ENCODE measurements around the gene KIAA0825. TPM values are rescaled to one million over a fixed set of nuclear protein-coding genes. Genes with fewer than 3 reads are reported as not detected.

KIAA0825 gene
- total RNA-seq, 2 experiments from 2014 or later = 1.1 to 2.0 TPM

DNA sequence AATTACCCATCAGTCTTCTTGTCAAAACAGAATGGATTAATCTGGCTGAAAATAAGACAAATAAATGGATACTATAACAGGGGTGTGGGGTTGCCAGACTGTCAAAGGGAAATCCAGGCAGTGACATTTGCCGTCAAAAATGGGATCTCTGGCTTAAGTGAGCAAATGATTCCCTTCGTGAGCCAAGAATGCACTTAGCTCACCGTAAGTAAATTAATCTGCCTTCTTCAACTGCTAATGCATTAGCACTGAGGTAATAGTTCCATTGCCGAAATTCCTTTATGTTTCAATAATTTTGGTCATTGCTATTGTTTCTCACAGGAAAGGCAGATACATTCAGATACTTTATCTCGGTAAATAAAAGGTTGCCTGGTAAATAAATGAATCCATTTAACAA is 377.8 kb downstream of the KIAA0825 start:
- Mint-ChIP-seq H3K36me3 (ENCODE audit: low read depth) (no peaks in the 10 kb centered on the region), H3K27me3 (ENCODE audit: low read depth) (no peaks in the 10 kb centered on the region), H3K27ac (no peak overlapping the region), H3K9me3 (ENCODE audit: insufficient read depth) (no peaks in the 10 kb centered on the region), H3K4me3 (no peak overlapping the region), H3K4me1 (ENCODE audit: low read depth) (no peaks in the 10 kb centered on the region)
- CTCF ChIA-PET = no interaction called here
- POLR2A ChIA-PET = no interaction called here
- ATAC-seq (no peak), DNase-seq (no peak)

DNA sequence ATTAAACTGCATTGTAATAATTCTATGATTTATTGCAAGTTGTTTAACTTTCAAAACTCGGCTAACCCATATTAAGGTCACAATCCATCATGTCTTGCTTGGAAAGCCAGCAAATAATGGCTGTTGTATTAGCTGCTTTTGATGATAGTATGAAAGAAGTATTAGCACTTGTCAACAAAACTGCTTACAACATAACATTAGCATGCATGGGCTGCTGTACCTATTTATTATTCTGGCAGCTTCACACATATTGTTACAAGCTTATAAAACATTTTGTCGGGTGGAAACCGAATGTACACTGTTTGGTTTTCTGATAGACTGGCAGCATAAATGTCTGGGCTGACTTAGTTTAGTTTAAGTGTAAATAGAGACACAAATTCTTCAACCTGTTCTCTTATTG is 378.3 kb downstream of the KIAA0825 start:
- CTCF ChIA-PET = no interaction called here
- no peak for ATAC-seq
- no peak overlapping the region for H3K4me3 Mint-ChIP-seq

DNA sequence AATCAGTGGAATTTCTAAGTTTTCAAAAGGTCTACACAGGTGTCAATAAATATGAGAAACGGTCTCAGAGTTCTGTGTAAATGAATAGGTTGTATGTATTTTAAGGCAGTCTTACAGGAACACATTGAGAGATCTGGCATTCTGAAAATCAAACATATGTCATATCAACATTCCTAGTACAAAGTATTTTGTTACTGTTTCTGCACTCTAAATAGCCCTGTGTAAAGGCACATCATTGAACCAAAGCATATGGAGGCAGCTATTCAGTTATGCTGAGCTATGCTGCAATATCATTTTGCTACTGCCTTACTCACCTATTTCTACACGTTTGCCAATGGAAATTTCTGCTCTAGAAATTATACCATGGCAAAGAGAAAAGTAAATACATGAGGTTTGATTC is 379.1 kb downstream of the KIAA0825 start:
- DNase-seq (no peak), ATAC-seq (no peak)
- POLR2A ChIA-PET = no interaction called here
- H3K27me3 Mint-ChIP-seq (ENCODE audit: low read depth) = no peaks in the 10 kb centered on the region
- H3K9me3 Mint-ChIP-seq (ENCODE audit: insufficient read depth) = no peaks in the 10 kb centered on the region
- H3K4me1 Mint-ChIP-seq (ENCODE audit: low read depth) = no peaks in the 10 kb centered on the region
- H3K36me3 Mint-ChIP-seq (ENCODE audit: low read depth) = no peaks in the 10 kb centered on the region
- no peak overlapping the region for H3K4me3 Mint-ChIP-seq
- no peak overlapping the region for H3K27ac Mint-ChIP-seq
- CTCF ChIA-PET = no interaction called here

More for the DNA sequence above, 378.3 kb downstream of the KIAA0825 start:
- H3K9me3 Mint-ChIP-seq (ENCODE audit: insufficient read depth) = no peaks in the 10 kb centered on the region
- DNase-seq = no peak
- H3K4me1 Mint-ChIP-seq (ENCODE audit: low read depth) = no peaks in the 10 kb centered on the region
- H3K27ac Mint-ChIP-seq = no peak overlapping the region
- H3K27me3 Mint-ChIP-seq (ENCODE audit: low read depth) = no peaks in the 10 kb centered on the region
- POLR2A ChIA-PET = no interaction called here
- H3K36me3 Mint-ChIP-seq (ENCODE audit: low read depth) = no peaks in the 10 kb centered on the region

DNA sequence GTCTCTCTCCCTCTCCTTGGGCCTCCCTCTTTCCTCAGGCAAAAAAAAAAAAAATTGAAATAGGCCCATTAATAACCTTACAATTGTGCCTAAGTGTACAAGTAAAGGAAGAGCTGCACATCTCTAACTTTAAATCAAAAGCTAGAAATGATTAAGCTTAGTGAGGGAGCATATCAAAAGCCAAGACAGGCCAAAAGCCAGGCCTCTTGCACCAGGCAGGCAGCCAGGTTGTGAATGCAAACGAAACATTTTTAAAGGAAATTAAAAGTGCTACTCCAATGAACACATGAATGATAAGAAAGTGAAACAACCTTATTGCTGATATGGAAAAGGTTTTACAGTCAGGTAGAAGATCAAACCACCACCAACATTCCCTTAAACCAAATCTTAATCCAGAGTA is 383.4 kb downstream of the KIAA0825 start:
- Mint-ChIP-seq H3K4me1 (ENCODE audit: low read depth) (no peaks in the 10 kb centered on the region), H3K27ac (no peak overlapping the region), H3K36me3 (ENCODE audit: low read depth) (no peaks in the 10 kb centered on the region), H3K9me3 (ENCODE audit: insufficient read depth) (no peaks in the 10 kb centered on the region), H3K27me3 (ENCODE audit: low read depth) (no peaks in the 10 kb centered on the region), H3K4me3 (no peak overlapping the region)
- DNase-seq = no peak
- CTCF ChIA-PET = no interaction called here
- POLR2A ChIA-PET = no interaction called here
- ATAC-seq = no peak

DNA sequence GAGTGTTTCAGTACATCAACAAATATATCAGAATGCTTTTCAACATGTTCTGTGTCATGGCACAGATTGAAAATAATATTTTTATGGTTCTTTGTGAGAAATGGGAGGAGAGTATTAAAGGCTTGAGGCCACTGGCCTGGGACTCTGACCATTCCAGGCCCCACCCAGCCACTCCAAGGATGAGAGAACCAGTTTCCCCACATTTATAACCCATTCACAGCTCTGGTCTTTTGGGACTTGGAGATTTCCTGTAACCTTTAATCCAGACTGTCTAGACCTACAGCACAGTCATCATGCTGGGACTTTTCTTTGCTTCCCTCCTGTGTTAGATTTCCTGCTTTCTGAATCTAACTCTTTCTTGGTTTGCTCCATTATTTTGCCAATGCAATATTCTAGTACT is 389.6 kb downstream of the KIAA0825 start:
- no peak overlapping the region for H3K27ac Mint-ChIP-seq
- no peak for DNase-seq
- H3K4me1 Mint-ChIP-seq (ENCODE audit: low read depth) = no peaks in the 10 kb centered on the region
- POLR2A ChIA-PET = no interaction called here
- H3K36me3 Mint-ChIP-seq (ENCODE audit: low read depth) = no peaks in the 10 kb centered on the region
- no peak for ATAC-seq
- peaks cover 2% of the 10 kb centered on the region for H3K27me3 Mint-ChIP-seq (ENCODE audit: low read depth)
- H3K9me3 Mint-ChIP-seq (ENCODE audit: insufficient read depth) = peaks cover 7% of the 10 kb centered on the region
- no peak overlapping the region for H3K4me3 Mint-ChIP-seq
- CTCF ChIA-PET = no interaction called here

DNA sequence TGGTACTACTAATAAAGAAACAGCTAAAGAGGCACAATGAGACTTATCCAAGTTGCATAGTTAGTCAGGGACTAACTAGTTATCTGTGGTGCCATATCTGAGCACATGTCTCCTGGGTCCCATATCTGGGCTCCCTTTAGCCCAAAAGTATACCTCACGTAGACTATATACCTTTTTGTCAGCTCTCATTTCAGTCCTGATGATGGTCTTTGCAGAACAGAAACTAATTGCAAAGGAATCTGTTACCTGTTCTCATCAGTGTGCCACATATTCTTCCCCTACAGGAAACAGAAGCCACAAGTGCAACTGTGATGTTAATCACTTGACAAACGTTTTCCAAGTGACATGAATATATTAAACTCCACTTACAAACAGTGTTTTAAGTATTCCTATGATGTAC is 395.2 kb downstream of the KIAA0825 start:
- Mint-ChIP-seq H3K27me3 (ENCODE audit: low read depth) (peaks cover 2% of the 10 kb centered on the region), H3K36me3 (ENCODE audit: low read depth) (no peaks in the 10 kb centered on the region), H3K27ac (no peak overlapping the region), H3K4me3 (no peak overlapping the region), H3K9me3 (ENCODE audit: insufficient read depth) (no peaks in the 10 kb centered on the region), H3K4me1 (ENCODE audit: low read depth) (peaks cover 7% of the 10 kb centered on the region)
- ChIA-PET POLR2A (no interaction called here), CTCF (no interaction called here)
- DNase-seq = no peak
- peak; percentile 30 for ATAC-seq

DNA sequence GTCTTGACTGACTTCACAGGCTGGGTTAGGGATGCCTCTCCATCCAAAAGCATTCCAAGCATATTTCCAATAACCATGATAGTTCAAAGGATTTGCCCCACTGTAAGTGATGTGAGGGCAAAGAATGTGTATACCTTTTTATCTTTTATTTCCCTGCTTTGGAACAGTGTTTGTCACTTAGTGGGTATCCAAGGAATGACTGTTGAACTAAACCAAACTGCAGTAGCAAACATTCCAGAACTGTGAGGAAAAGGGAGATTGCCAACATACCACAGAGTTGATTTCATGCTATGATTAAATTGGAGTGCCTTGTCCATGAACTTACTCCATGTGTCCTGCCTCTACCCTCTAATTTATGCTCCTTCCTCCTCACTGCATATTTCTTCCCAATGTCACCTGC is 400.0 kb downstream of the KIAA0825 start:
- no peak for DNase-seq
- no peak overlapping the region for H3K27ac Mint-ChIP-seq
- ATAC-seq = no peak
- peaks cover 6% of the 10 kb centered on the region for H3K4me1 Mint-ChIP-seq (ENCODE audit: low read depth)
- H3K27me3 Mint-ChIP-seq (ENCODE audit: low read depth) = peaks cover 2% of the 10 kb centered on the region
- CTCF ChIA-PET = no interaction called here
- no peaks in the 10 kb centered on the region for H3K36me3 Mint-ChIP-seq (ENCODE audit: low read depth)
- POLR2A ChIA-PET = no interaction called here
- no peak overlapping the region for H3K4me3 Mint-ChIP-seq
- no peaks in the 10 kb centered on the region for H3K9me3 Mint-ChIP-seq (ENCODE audit: insufficient read depth)

DNA sequence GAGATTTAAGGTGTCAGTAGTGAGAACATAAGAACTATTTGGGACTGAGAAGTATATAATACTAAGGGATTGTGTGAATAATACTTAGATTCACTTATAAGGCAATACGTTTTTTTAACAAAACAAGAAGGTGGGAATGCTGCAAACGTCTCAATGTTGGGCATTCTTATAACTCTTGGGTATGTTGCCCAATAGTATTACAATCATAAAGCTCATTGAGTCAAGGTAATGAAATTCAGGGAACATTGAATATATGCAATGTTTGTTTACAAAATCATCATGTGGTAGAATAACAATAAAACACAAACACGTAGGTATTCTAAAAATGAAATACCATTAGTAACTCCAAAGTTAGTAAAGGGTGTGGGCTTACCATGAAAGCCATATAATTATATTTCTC is 400.7 kb downstream of the KIAA0825 start:
- Mint-ChIP-seq H3K4me1 (ENCODE audit: low read depth) (no peaks in the 10 kb centered on the region), H3K27ac (no peak overlapping the region), H3K36me3 (ENCODE audit: low read depth) (no peaks in the 10 kb centered on the region), H3K27me3 (ENCODE audit: low read depth) (peaks cover 2% of the 10 kb centered on the region), H3K4me3 (no peak overlapping the region), H3K9me3 (ENCODE audit: insufficient read depth) (no peaks in the 10 kb centered on the region)
- ATAC-seq = no peak
- DNase-seq = no peak
- CTCF ChIA-PET = no interaction called here
- POLR2A ChIA-PET = no interaction called here

DNA sequence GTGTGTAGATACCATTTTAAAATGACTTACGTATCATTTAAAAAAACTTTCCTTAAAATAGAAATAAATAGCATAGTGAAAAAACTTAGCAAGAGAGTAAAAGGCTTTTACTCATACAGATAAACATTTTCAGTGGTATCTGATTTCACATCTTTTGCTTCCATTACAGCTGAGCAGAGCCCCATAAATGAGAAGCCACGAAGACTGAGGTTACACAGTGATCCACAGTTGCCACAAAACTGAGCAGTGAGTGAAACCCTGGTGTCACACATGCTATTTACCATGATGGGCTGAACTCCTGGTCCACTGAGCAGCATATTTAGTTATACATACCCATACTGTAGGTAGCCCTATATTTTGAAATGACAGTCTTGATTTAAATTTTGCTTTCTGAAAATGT is 401.2 kb downstream of the KIAA0825 start:
- Mint-ChIP-seq H3K27me3 (ENCODE audit: low read depth) (peaks cover 2% of the 10 kb centered on the region), H3K4me3 (no peak overlapping the region), H3K27ac (no peak overlapping the region), H3K36me3 (ENCODE audit: low read depth) (no peaks in the 10 kb centered on the region), H3K4me1 (ENCODE audit: low read depth) (no peaks in the 10 kb centered on the region), H3K9me3 (ENCODE audit: insufficient read depth) (no peaks in the 10 kb centered on the region)
- ChIA-PET POLR2A (no interaction called here), CTCF (no interaction called here)
- DNase-seq = no peak
- ATAC-seq = no peak

DNA sequence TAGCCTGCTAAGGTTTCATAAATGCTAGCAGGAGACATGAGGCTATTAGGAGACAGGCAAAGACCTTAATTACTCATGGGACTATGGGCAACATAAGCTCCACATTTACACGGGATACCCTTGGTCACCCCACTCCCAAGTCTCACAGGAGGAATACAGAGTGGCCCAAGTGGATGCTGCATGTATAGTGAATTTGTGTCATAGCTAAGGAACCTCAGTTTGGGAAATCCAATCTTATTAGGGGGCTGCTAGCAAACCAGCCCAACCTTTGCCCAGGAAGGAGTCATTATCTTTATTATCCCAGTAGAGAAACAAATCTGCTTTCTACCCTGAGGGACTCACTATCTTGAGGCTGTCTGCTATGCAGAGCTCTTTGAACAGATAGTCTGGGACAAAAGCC is 405.9 kb downstream of the KIAA0825 start:
- POLR2A ChIA-PET = no interaction called here
- peaks cover 6% of the 10 kb centered on the region for H3K27me3 Mint-ChIP-seq (ENCODE audit: low read depth)
- ATAC-seq = no peak

DNA sequence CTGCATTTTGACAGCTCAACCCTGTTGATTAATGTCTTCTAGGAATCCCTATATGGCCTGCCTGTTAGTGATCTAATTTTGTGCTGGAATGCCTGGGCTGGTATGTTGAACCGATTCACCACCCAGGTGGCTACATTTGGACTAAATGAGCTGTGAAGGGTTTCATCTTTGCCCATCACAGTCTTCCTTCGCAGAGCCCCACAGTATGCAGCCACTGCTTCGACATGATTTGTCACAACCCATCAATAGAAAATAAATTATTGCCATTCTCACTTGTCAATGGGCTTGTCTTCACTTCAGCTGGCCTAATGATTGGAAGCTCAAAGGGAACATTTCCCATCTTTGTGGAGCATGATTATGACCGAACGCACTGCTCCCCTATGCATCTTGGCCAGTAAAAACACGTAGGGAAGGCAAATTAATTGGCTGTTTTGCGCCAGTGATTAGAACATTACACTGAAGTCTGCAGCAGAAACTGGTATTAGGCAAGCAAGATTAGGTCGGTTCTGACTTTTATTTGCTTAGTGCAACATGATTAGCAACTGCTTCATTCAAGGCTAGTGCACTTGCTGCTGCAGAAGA is 408.5 kb downstream of the KIAA0825 start:
- no peak for DNase-seq
- Mint-ChIP-seq H3K27ac (no peak overlapping the region), H3K27me3 (ENCODE audit: low read depth) (peaks cover 4% of the 10 kb centered on the region), H3K4me3 (no peak overlapping the region), H3K4me1 (ENCODE audit: low read depth) (no peaks in the 10 kb centered on the region), H3K9me3 (ENCODE audit: insufficient read depth) (no peaks in the 10 kb centered on the region), H3K36me3 (ENCODE audit: low read depth) (no peaks in the 10 kb centered on the region)
- POLR2A ChIA-PET = no interaction called here
- no peak for ATAC-seq
- CTCF ChIA-PET = no interaction called here

More for the DNA sequence above, 405.9 kb downstream of the KIAA0825 start:
- H3K4me3 Mint-ChIP-seq = no peak overlapping the region
- no peak for DNase-seq
- H3K36me3 Mint-ChIP-seq (ENCODE audit: low read depth) = no peaks in the 10 kb centered on the region
- CTCF ChIA-PET = no interaction called here
- H3K27ac Mint-ChIP-seq = no peak overlapping the region
- H3K4me1 Mint-ChIP-seq (ENCODE audit: low read depth) = no peaks in the 10 kb centered on the region
- H3K9me3 Mint-ChIP-seq (ENCODE audit: insufficient read depth) = no peaks in the 10 kb centered on the region

DNA sequence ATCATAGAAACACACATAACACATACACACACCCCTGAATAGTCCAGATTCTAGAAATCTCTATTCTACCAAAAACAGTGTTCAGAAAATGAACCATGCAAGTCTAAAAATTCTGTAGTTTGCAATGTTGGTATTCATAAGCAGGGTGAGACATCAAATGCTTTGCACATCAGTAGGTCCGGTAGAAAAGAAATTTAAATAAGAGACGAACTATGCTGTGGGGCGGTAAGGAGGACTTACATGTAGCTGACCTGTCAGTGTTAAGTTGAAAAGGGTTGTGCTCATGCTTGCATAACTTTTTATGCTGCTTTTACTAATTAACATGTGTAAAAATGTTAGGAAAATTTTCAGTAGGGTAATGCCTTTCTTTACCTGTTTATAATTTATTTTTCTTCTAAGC is 409.1 kb downstream of the KIAA0825 start:
- peaks cover 4% of the 10 kb centered on the region for H3K27me3 Mint-ChIP-seq (ENCODE audit: low read depth)
- H3K4me1 Mint-ChIP-seq (ENCODE audit: low read depth) = no peaks in the 10 kb centered on the region
- no peak overlapping the region for H3K4me3 Mint-ChIP-seq
- no peak overlapping the region for H3K27ac Mint-ChIP-seq
- DNase-seq (no peak), ATAC-seq (no peak)
- ChIA-PET POLR2A (no interaction called here), CTCF (no interaction called here)
- H3K36me3 Mint-ChIP-seq (ENCODE audit: low read depth) = no peaks in the 10 kb centered on the region
- no peaks in the 10 kb centered on the region for H3K9me3 Mint-ChIP-seq (ENCODE audit: insufficient read depth)

DNA sequence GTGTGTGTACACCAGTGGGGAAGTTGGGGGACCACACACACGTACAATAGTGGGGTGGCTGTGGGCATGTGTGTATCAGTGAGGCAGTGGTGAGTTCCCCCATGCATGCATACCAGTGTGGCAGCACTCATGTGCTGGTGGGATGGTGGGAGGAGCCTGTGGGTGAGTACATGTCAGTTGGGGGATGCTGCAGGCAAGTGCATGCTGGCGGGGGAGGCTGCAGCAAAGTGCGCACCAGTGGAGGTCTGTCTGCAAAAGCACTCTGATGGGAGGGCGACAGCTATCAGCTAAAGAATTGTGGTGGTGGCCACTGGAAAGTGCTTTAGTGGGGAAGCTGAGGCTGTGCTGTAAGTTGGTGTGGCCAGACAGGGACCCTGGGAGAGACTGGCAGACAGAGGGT is 418.8 kb downstream of the KIAA0825 start:
- no peaks in the 10 kb centered on the region for H3K36me3 Mint-ChIP-seq (ENCODE audit: low read depth)
- no peak for DNase-seq
- POLR2A ChIA-PET = no interaction called here
- no peaks in the 10 kb centered on the region for H3K4me1 Mint-ChIP-seq (ENCODE audit: low read depth)
- H3K9me3 Mint-ChIP-seq (ENCODE audit: insufficient read depth) = no peaks in the 10 kb centered on the region
- no peak for ATAC-seq
- CTCF ChIA-PET = no interaction called here
- H3K27me3 Mint-ChIP-seq (ENCODE audit: low read depth) = peaks cover 2% of the 10 kb centered on the region
- H3K27ac Mint-ChIP-seq = no peak overlapping the region
- no peak overlapping the region for H3K4me3 Mint-ChIP-seq

Data from activated CD8-positive, alpha-beta T cell treated with anti-CD3 and anti-CD28 coated beads, Interleukin-2, amount 10 ng/mL, durations not matched to agents 7 days and 5 days (primary cell).